Muscle of arm (tissue), 12 donors: Measurements from ENCODE around the gene SMTN. TPM values are rescaled to one million over a fixed set of nuclear protein-coding genes. Genes with fewer than 3 reads are reported as not detected.

Experiments used
- DNase-seq: peaks from one replicate; pipeline ENCODE4 v3.0.0-alpha.2; 2013
- polyA plus RNA-seq, 12 donors: library from polyadenylated mRNA; unstranded; fragments of 120-200 nt; gene quantifications; one replicate each; pipeline ENCODE4 v1.2.1, GENCODE V29; 2013; ENCODE audit not compliant: insufficient read length in 12 of 12

Gene SMTN
- polyA plus RNA-seq, 12 donors = 113 to 288 (median 218) TPM; not detected in 1

- no peak for DNase-seq
Observed at GRCh38 chr22:31124811-31125465, 43.8 kb downstream of the SMTN start.

- DNase-seq = no peak
Observed at GRCh38 chr22:31125521-31126117, 44.5 kb downstream of the SMTN start.

GRCh38 chr22:31126128-31126868 is 45.2 kb downstream of the SMTN start:
- no peak for DNase-seq

GRCh38 chr22:31126869-31127175 is 45.7 kb downstream of the SMTN start:
- DNase-seq = no peak

- no peak for DNase-seq
Observed at GRCh38 chr22:31127181-31127772, 46.2 kb downstream of the SMTN start.

- no peak for DNase-seq
Observed at GRCh38 chr22:31128156-31128555, 47.0 kb downstream of the SMTN start.

- no peak for DNase-seq
Observed at GRCh38 chr22:31130873-31131272, 49.8 kb downstream of the SMTN start.

- DNase-seq = no peak
Observed at GRCh38 chr22:31133911-31134310, 52.8 kb downstream of the SMTN start.

- DNase-seq = no peak
Observed at GRCh38 chr22:31134688-31135087, 53.6 kb downstream of the SMTN start.

GRCh38 chr22:31135706-31136105 is 54.6 kb downstream of the SMTN start:
- DNase-seq = no peak

GRCh38 chr22:31136155-31136554 is 55.0 kb downstream of the SMTN start:
- no peak for DNase-seq

GRCh38 chr22:31136711-31137110 is 55.6 kb downstream of the SMTN start:
- DNase-seq = no peak

GRCh38 chr22:31137721-31138120 is 56.6 kb downstream of the SMTN start:
- DNase-seq = no peak

- DNase-seq = no peak
Observed at GRCh38 chr22:31138126-31138525, 57.0 kb downstream of the SMTN start.

GRCh38 chr22:31139066-31139465 is 57.9 kb downstream of the SMTN start:
- DNase-seq = no peak

GRCh38 chr22:31139866-31140716 is 59.0 kb downstream of the SMTN start, which contains the start of gene PLA2G3:
Gene PLA2G3, minus strand, starts transcription at chr22:31140508. Its CDS starts 154 bp downstream, at chr22:31140354.
- no peak for DNase-seq

- no peak for DNase-seq
Observed at GRCh38 chr22:31140746-31141145, 59.6 kb downstream of the SMTN start.

GRCh38 chr22:31141551-31141950 is 60.4 kb downstream of the SMTN start:
- DNase-seq = no peak

- no peak for DNase-seq
Observed at GRCh38 chr22:31142285-31142684, 61.2 kb downstream of the SMTN start.

GRCh38 chr22:31143038-31143437 is 61.9 kb downstream of the SMTN start:
- DNase-seq = no peak

GRCh38 chr22:31143537-31143936 is 62.4 kb downstream of the SMTN start:
- DNase-seq = no peak

- no peak for DNase-seq
Observed at GRCh38 chr22:31144223-31144622, 63.1 kb downstream of the SMTN start.
